Measurements from ENCODE around the gene ITGB1. TPM values are rescaled to one million over a fixed set of nuclear protein-coding genes. Genes with fewer than 3 reads are reported as not detected.

Gene ITGB1
- total RNA-seq, 4 donors from 2014 or later: 159 to 216 (median 209) TPM

- 67 to 77% methylated on average over 3 of the region's 3 CpGs for WGBS, 2 donors
These were observed 18.3 kb upstream of the ITGB1 start for GRCh38 chr10:32976338-32976737.

GRCh38 chr10:32972929-32973328 is 14.9 kb upstream of the ITGB1 start:
- H3K4me3 ChIP-seq (ENCODE audit: low read depth, poor library complexity, severe bottlenecking): no peak overlapping the region
- no peak for DNase-seq (ENCODE audit: low spot score in 2 of 2)
- intact Hi-C loops (cut with DNase I; ENCODE audit: low total_unique reads): no loop called here
- TF ChIP-seq CTCF (IDR thresholded peaks at IDR 0.05): no peak

More at GRCh38 chr10:32976338-32976737, 18.3 kb upstream of the ITGB1 start:
- DNase-seq (ENCODE audit: low spot score in 2 of 2): no peak
- no peak for TF ChIP-seq CTCF (IDR thresholded peaks at IDR 0.05)
- TF ChIP-seq POLR2A (IDR thresholded peaks at IDR 0.05): no peak
- H3K4me3 ChIP-seq (ENCODE audit: low read depth, poor library complexity, severe bottlenecking): no peak overlapping the region
- intact Hi-C loops (cut with DNase I; ENCODE audit: low total_unique reads): no loop called here

GRCh38 chr10:32972460-32972859 is 14.4 kb upstream of the ITGB1 start:
- WGBS, 2 donors: 73% methylated on average over 4 of the region's 4 CpGs
- TF ChIP-seq CTCF (IDR thresholded peaks at IDR 0.05): no peak
- TF ChIP-seq POLR2A (IDR thresholded peaks at IDR 0.05): no peak
- H3K4me3 ChIP-seq (ENCODE audit: low read depth, poor library complexity, severe bottlenecking): no peak overlapping the region
- DNase-seq (ENCODE audit: low spot score in 2 of 2): no peak
- intact Hi-C loops (cut with DNase I; ENCODE audit: low total_unique reads): no loop called here

GRCh38 chr10:32971536-32972091 is 13.6 kb upstream of the ITGB1 start:
- intact Hi-C loops (cut with DNase I; ENCODE audit: low total_unique reads): no loop called here
- H3K4me3 ChIP-seq (ENCODE audit: low read depth, poor library complexity, severe bottlenecking): no peak overlapping the region
- no peak for TF ChIP-seq CTCF (IDR thresholded peaks at IDR 0.05)
- no peak for TF ChIP-seq POLR2A (IDR thresholded peaks at IDR 0.05)
- no peak for DNase-seq (ENCODE audit: low spot score in 2 of 2)
- WGBS, 2 donors: 53 to 58% methylated on average over 6 of the region's 6 CpGs

- WGBS, 2 donors: 82 to 86% methylated on average over 2 of the region's 2 CpGs
- intact Hi-C loops (cut with DNase I; ENCODE audit: low total_unique reads): no loop called here
These were observed 12.9 kb upstream of the ITGB1 start for GRCh38 chr10:32970910-32971309.

More at GRCh38 chr10:32970910-32971309, 12.9 kb upstream of the ITGB1 start:
- H3K4me3 ChIP-seq (ENCODE audit: low read depth, poor library complexity, severe bottlenecking): no peak overlapping the region
- no peak for DNase-seq (ENCODE audit: low spot score in 2 of 2)
- TF ChIP-seq POLR2A (IDR thresholded peaks at IDR 0.05) (no peak), CTCF (IDR thresholded peaks at IDR 0.05) (no peak)

All from lower leg skin (tissue), 4 donors.